GM23248 (cell line): ENCODE results near the gene GJB1. TPM values are rescaled to one million over a fixed set of nuclear protein-coding genes. Genes with fewer than 3 reads are reported as not detected.
"Not testable (repeated sequence)": the region's sequence is repeated elsewhere in the genome, so short reads cannot be mapped to it uniquely, and the experiment has no call there.

ENCODE experiments used
- DNase-seq: peaks from one replicate; pipeline ENCODE4 v3.0.0-alpha.2; 2015
- H2AFZ ChIP-seq: fragments of 200-600 bp; sonication (generic); 2 replicates; pipeline ENCODE4 v1.6.1; 2016; ENCODE audit warnings: antibody characterized with exemption
- H3F3A ChIP-seq: fragments of 200-600 bp; sonication (generic); 2 replicates; pipeline ENCODE4 v1.6.1; 2016; ENCODE audit warnings: mild to moderate bottlenecking, antibody characterized with exemption, mixed run types; ENCODE audit not compliant: insufficient read depth
- H3K27ac ChIP-seq: fragments of 200-600 bp; sonication (generic); 2 replicates; pipeline ENCODE4 v1.5.1; 2016; ENCODE audit warnings: mild to moderate bottlenecking
- H3K27me3 ChIP-seq: fragments of 200-600 bp; sonication (generic); replicated peaks from 2 replicates; pipeline ENCODE4 v1.6.1; 2016; ENCODE audit warnings: mild to moderate bottlenecking; ENCODE audit not compliant: insufficient read depth
- H3K36me3 ChIP-seq: fragments of 200-600 bp; sonication (generic); 2 replicates; pipeline ENCODE4 v1.6.1; 2016; ENCODE audit warnings: low read depth, mild to moderate bottlenecking
- H3K4me1 ChIP-seq: fragments of 200-600 bp; sonication (generic); 2 replicates; pipeline ENCODE4 v1.6.1; 2016; ENCODE audit warnings: mild to moderate bottlenecking; ENCODE audit not compliant: insufficient read depth
- H3K4me2 ChIP-seq: fragments of 200-600 bp; sonication (generic); one replicate; pipeline ENCODE4 v1.6.1; 2016; ENCODE audit warnings: mild to moderate bottlenecking; ENCODE audit not compliant: unreplicated experiment
- H3K4me3 ChIP-seq: fragments of 200-600 bp; sonication (generic); 2 replicates; pipeline ENCODE4 v1.5.1; 2016; ENCODE audit warnings: mild to moderate bottlenecking
- H3K79me2 ChIP-seq: fragments of 200-600 bp; sonication (generic); 2 replicates; pipeline ENCODE4 v1.6.1; 2016; ENCODE audit warnings: mild to moderate bottlenecking; ENCODE audit not compliant: insufficient read depth
- H3K9ac ChIP-seq: fragments of 200-600 bp; sonication (generic); 2 replicates; pipeline ENCODE4 v1.6.1; 2016; ENCODE audit warnings: mild to moderate bottlenecking
- H3K9me2 ChIP-seq: fragments of 200-600 bp; sonication (generic); 2 replicates; pipeline ENCODE4 v1.6.1; 2016; ENCODE audit warnings: mixed run types, mild to moderate bottlenecking, moderate library complexity; ENCODE audit not compliant: insufficient read depth
- H3K9me3 ChIP-seq: fragments of 200-600 bp; sonication (generic); one replicate; pipeline ENCODE4 v1.6.1; 2017; ENCODE audit warnings: low read depth
- H4K20me1 ChIP-seq: fragments of 200-600 bp; sonication (generic); 2 replicates; pipeline ENCODE4 v1.6.0; 2016; ENCODE audit not compliant: insufficient read depth
- EZH2 ChIP-seq: fragments of 200-600 bp; sonication (generic); IDR thresholded peaks from 2 replicates; pipeline ENCODE4 v1.6.1; 2018; ENCODE audit warnings: antibody characterized with exemption, mild to moderate bottlenecking; ENCODE audit not compliant: insufficient read depth, poor library complexity, severe bottlenecking
- EZH2phosphoT487 ChIP-seq: fragments of 200-600 bp; sonication (generic); IDR thresholded peaks from 2 replicates; pipeline ENCODE4 v1.6.1; 2018; ENCODE audit warnings: antibody characterized with exemption, moderate library complexity, mild to moderate bottlenecking, low read depth; ENCODE audit not compliant: insufficient read depth
- WGBS, 2 experiments: methylation state at CpG; one replicate each; pipeline ENCODE4 v1.1.6; 2015 to 2017; ENCODE audit warnings: low lambda C conversion rate in 2 of 2, low coverage in 1 of 2; ENCODE audit errors: missing lambda C conversion rate in 2 of 2; 5-methylcytosine and 5-hydroxymethylcytosine counted together
- in situ Hi-C: fragments of 300-500 bp; cut with MboI; formaldehyde crosslinking; loops from 2 replicates; pipeline ENCODE4 v1.15.0; 2020
- polyA plus RNA-seq: library from polyadenylated mRNA; unstranded; fragments of >200 nt; fragmentation: Nextera tagmentation; extraction: Ambion mirVana; gene quantifications from 2 replicates; pipeline ENCODE4 v1.2.1, GENCODE V29; 2016
- total RNA-seq: library from RNA; depleted of rRNA; stranded (reverse); fragments of >200 nt; shearing (Covaris generic); gene quantifications from 2 replicates; pipeline ENCODE4 v1.2.3, GENCODE V29; 2014

GJB1 gene
- total and polyA plus RNA-seq, 2 experiments from 2014 or later: not detected

GRCh38 chrX:71177327-71177726, 45.7 kb upstream of the GJB1 start:
- H3K27me3 ChIP-seq: no peaks in the 10 kb centered on the region
- H3K4me1 ChIP-seq: peaks cover 18% of the 10 kb centered on the region
- H3K27ac ChIP-seq: peak overlapping the region; percentile 30; the same call in 1 of the 2 replicates
- no peak for TF ChIP-seq EZH2
- no peak for TF ChIP-seq EZH2phosphoT487
- peak overlapping the region; percentile 47; the same call in 1 of the 2 replicates for H2AFZ ChIP-seq
- H3K36me3 ChIP-seq: no peaks in the 10 kb centered on the region
- H3K9me2 ChIP-seq: no peaks in the 10 kb centered on the region
- in situ Hi-C loops: loop anchor here (25.0 kb wide), 1 partner anchor 415 kb away; no protein-coding TSS in a partner anchor
- H3K9ac ChIP-seq: peak overlapping the region; percentile 8; the same call in 1 of the 2 replicates
- no peaks in the 10 kb centered on the region for H4K20me1 ChIP-seq
- H3K9me3 ChIP-seq: no peaks in the 10 kb centered on the region
- DNase-seq: peak; percentile 47
- peaks cover 5% of the 10 kb centered on the region; the same call in 1 of the 2 replicates for H3F3A ChIP-seq
- H3K4me3 ChIP-seq: no peak overlapping the region
- no peaks in the 10 kb centered on the region for H3K79me2 ChIP-seq
- WGBS, 2 experiments: 19 to 27% methylated on average over 3 of the region's 3 CpGs
- H3K4me2 ChIP-seq: no peak overlapping the region

GRCh38 chrX:71178908-71179307, 44.1 kb upstream of the GJB1 start:
- DNase-seq: peak; percentile 74
- H4K20me1 ChIP-seq: no peaks in the 10 kb centered on the region
- peaks cover 5% of the 10 kb centered on the region; the same call in 1 of the 2 replicates for H3F3A ChIP-seq
- peaks cover 21% of the 10 kb centered on the region for H3K4me1 ChIP-seq
- 0 to 6% methylated on average over 2 to 4 of the region's 4 CpGs for WGBS, 2 experiments
- H2AFZ ChIP-seq: peak overlapping the region; percentile 47
- in situ Hi-C loops: loop anchor here (25.0 kb wide), 1 partner anchor 417 kb away; no protein-coding TSS in a partner anchor
- no peaks in the 10 kb centered on the region for H3K79me2 ChIP-seq
- H3K9ac ChIP-seq: 0 out of 2 replicates have a peak overlapping the region, but pooled peaks have one; percentile 36
- no peaks in the 10 kb centered on the region for H3K36me3 ChIP-seq
- peak overlapping the region; percentile 64 for H3K27ac ChIP-seq
- H3K9me3 ChIP-seq: no peaks in the 10 kb centered on the region
- H3K4me2 ChIP-seq: no peak overlapping the region
- H3K9me2 ChIP-seq: no peaks in the 10 kb centered on the region
- no peaks in the 10 kb centered on the region for H3K27me3 ChIP-seq
- H3K4me3 ChIP-seq: no peak overlapping the region
- TF ChIP-seq EZH2 (no peak), EZH2phosphoT487 (no peak)

GRCh38 chrX:71180579-71181265, 42.3 kb upstream of the GJB1 start:
- H3K4me3 ChIP-seq, H3F3A ChIP-seq, H3K9me3 ChIP-seq, H4K20me1 ChIP-seq, H3K9me2 ChIP-seq, H3K4me2 ChIP-seq, H3K36me3 ChIP-seq, H3K27ac ChIP-seq, H3K9ac ChIP-seq, H3K79me2 ChIP-seq, H3K27me3 ChIP-seq, DNase-seq: not testable (repeated sequence)
- WGBS, 2 experiments: 90 to 96% methylated on average over 8 to 9 of the region's 9 CpGs
- Histone ChIP-seq H3K4me1 (peaks cover 21% of the 10 kb centered on the region), H2AFZ (peak overlapping the region; percentile 88; the same call in 1 of the 2 replicates)
- in situ Hi-C loops: loop anchor here (25.0 kb wide), 1 partner anchor 418 kb away; no protein-coding TSS in a partner anchor

- Histone ChIP-seq H3K9me2 (no peaks in the 10 kb centered on the region), H3K79me2 (no peaks in the 10 kb centered on the region), H3K36me3 (no peaks in the 10 kb centered on the region), H3K9ac (peak overlapping the region; percentile 93), H3K4me2 (peak overlapping the region; percentile 86), H3F3A (peaks cover 5% of the 10 kb centered on the region; the same call in 1 of the 2 replicates), H4K20me1 (no peaks in the 10 kb centered on the region), H3K4me1 (peaks cover 21% of the 10 kb centered on the region), H3K4me3 (peak overlapping the region; percentile 86), H3K27ac (peak overlapping the region; percentile 77), H2AFZ (peak overlapping the region; percentile 88), H3K9me3 (no peaks in the 10 kb centered on the region), H3K27me3 (no peaks in the 10 kb centered on the region)
- in situ Hi-C loops: loop anchor here (25.0 kb wide), 1 partner anchor 419 kb away; no protein-coding TSS in a partner anchor
- TF ChIP-seq EZH2 (no peak), EZH2phosphoT487 (no peak)
- DNase-seq: peak; percentile 28
- WGBS, 2 experiments: 3 to 4% methylated on average over 8 to 10 of the region's 10 CpGs
Measured at GRCh38 chrX:71181558-71181909, 41.5 kb upstream of the GJB1 start.
